Activated naive CD8-positive, alpha-beta T cell treated with anti-CD3 and anti-CD28 coated beads for 36 hours (primary cell): ENCODE results near the gene TAC3. TPM values are rescaled to one million over a fixed set of nuclear protein-coding genes. Genes with fewer than 3 reads are reported as not detected.
A peak's percentile ranks its signal among the peaks of the same experiment; 100 is the strongest.
"Not testable (repeated sequence)": the region's sequence is repeated elsewhere in the genome, so short reads cannot be mapped to it uniquely, and the experiment has no call there.

Experiments
- DNase-seq: peaks from one replicate; pipeline ENCODE4 v3.0.0; 2021
- H3K27ac Mint-ChIP-seq: one replicate; pipeline ENCODE4 v1.8.0; 2022; ENCODE audit warnings: mild to moderate bottlenecking, moderate library complexity, mixed read lengths
- H3K27me3 Mint-ChIP-seq: one replicate; pipeline ENCODE4 v1.8.0; 2022; ENCODE audit warnings: mild to moderate bottlenecking, mixed read lengths
- H3K36me3 Mint-ChIP-seq: one replicate; pipeline ENCODE4 v1.8.0; 2021; ENCODE audit warnings: mild to moderate bottlenecking, mixed read lengths
- H3K4me1 Mint-ChIP-seq: one replicate; pipeline ENCODE4 v1.8.0; 2021; ENCODE audit warnings: mixed read lengths
- H3K4me3 Mint-ChIP-seq: one replicate; pipeline ENCODE4 v1.8.0; 2022; ENCODE audit warnings: mild to moderate bottlenecking, moderate library complexity, mixed read lengths
- H3K9me3 Mint-ChIP-seq: one replicate; pipeline ENCODE4 v1.8.0; 2022; ENCODE audit warnings: mixed read lengths
- total RNA-seq, 2 experiments: library from RNA; stranded (reverse); gene quantifications; one replicate each; pipeline ENCODE4 v1.2.3, GENCODE V29; 2021

Gene TAC3
- total RNA-seq, 2 experiments from 2014 or later, result 0.31 to 0.32 TPM

DNA sequence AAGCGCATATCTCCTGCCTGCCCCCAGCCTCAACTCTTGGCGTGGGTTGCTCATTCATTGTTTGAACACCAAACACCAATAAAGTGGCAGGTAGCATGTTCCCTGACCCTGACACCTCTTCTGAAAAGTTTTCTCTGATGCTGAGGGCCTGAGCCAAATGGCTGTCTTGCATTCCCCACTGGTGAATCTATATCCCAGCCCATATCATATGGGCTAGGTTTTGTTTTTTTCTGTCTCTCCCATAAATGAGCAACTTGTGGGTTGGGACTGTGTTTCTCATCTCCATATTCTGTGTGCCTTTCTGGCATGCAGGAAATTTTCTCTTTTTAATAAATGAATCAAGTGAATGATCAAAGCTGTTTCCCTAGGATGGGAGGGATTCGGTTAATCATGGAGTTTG is 28.6 kb upstream of the TAC3 start:
- H3K4me1 Mint-ChIP-seq, result peaks cover 30% of the 10 kb centered on the region
- no peak overlapping the region for H3K4me3 Mint-ChIP-seq
- no peaks in the 10 kb centered on the region for H3K9me3 Mint-ChIP-seq
- H3K27me3 Mint-ChIP-seq, result peaks cover 3% of the 10 kb centered on the region
- H3K36me3 Mint-ChIP-seq, result peaks cover 1% of the 10 kb centered on the region
- DNase-seq, result no peak
- H3K27ac Mint-ChIP-seq, result no peak overlapping the region

DNA sequence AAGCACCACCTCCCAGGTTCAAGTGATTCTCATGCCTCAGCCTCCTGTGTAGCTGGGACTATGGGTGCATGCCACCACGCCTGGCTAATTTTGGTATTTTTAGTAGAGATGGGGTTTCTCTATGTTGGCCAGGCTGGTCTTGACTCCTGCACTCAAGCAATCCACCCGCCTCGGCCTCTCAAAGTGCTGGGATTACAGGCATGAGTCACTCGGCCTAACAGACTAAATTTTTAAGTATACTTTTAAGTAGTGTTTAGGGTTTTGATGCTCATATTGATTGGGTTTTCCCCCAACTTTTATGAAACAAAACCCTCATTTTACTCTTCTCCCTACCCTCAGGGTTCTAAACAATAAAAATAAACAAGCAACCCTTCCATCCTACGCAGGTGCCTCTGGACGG is 28.1 kb upstream of the TAC3 start:
- Mint-ChIP-seq H3K4me3 (no peak overlapping the region), H3K36me3 (peaks cover 1% of the 10 kb centered on the region), H3K9me3 (no peaks in the 10 kb centered on the region), H3K27me3 (peaks cover 3% of the 10 kb centered on the region), H3K27ac (no peak overlapping the region), H3K4me1 (peaks cover 30% of the 10 kb centered on the region)
- DNase-seq, result no peak

DNA sequence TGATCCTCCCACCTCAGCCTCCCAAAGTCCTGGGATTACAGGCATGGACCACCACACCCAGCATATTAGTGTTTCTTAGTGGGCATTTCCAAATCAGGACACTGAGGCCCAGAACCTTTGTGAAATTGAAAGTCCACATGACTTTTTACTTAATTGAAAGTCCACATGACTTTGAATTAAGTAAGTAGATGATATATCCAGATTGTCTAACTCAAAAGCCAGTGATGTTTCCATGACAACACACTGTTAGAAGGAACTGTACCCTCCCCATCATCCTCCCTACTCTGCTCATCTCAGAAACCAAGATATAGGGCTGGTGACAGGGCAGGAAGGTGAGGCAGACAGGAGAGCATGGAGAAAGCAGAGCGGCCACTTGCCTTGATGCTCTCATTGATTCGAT is 26.4 kb upstream of the TAC3 start:
- DNase-seq, result no peak
- Mint-ChIP-seq H3K9me3 (no peaks in the 10 kb centered on the region), H3K27me3 (peaks cover 3% of the 10 kb centered on the region), H3K27ac (no peak overlapping the region), H3K4me1 (peaks cover 16% of the 10 kb centered on the region), H3K36me3 (peaks cover 1% of the 10 kb centered on the region), H3K4me3 (no peak overlapping the region)

DNA sequence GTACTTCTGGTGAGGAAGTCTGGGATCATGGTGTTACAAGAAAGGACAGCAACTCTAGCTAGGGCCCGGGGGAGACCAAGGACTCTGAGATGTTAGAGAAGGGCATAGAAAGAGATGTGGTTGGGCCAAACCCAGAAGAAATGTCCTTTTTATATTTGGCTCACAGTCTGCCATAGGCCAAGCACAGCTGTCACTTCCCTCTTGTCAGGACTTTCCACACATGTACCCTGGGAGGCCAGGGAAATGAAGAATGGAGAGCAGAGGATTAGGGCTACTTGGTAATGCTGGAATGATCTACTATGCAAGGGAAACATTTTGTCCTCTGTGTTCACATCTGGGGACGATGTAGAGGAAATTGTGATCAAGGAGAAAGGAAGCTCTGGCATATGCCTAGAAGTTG is 24.4 kb upstream of the TAC3 start:
- H3K4me3 Mint-ChIP-seq, result no peak overlapping the region
- no peak overlapping the region for H3K27ac Mint-ChIP-seq
- no peak for DNase-seq
- H3K4me1 Mint-ChIP-seq, result peaks cover 5% of the 10 kb centered on the region
- no peaks in the 10 kb centered on the region for H3K9me3 Mint-ChIP-seq
- H3K36me3 Mint-ChIP-seq, result no peaks in the 10 kb centered on the region
- peaks cover 3% of the 10 kb centered on the region for H3K27me3 Mint-ChIP-seq

DNA sequence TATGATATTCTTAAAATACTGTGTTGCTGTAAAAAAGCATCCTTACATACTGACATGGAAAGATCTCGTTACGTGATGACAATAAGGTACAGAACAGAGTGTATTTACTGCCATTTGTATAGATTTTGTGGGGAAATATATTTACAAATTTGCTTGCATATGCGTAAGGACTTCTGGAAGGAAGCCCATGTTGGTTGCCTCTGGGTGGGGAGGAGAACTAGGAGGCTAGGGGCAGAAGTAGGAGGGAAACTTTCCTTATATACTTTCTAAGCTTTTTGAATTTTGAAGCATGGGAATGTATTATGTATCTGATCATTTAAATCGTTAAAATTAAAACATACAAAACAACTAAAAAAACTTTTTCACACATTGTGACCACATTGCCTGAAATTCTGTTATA is 23.9 kb upstream of the TAC3 start:
- Mint-ChIP-seq H3K27me3 (peaks cover 3% of the 10 kb centered on the region), H3K27ac (no peak overlapping the region), H3K9me3 (no peaks in the 10 kb centered on the region), H3K36me3 (no peaks in the 10 kb centered on the region), H3K4me1 (peaks cover 2% of the 10 kb centered on the region), H3K4me3 (no peak overlapping the region)
- DNase-seq, result no peak

DNA sequence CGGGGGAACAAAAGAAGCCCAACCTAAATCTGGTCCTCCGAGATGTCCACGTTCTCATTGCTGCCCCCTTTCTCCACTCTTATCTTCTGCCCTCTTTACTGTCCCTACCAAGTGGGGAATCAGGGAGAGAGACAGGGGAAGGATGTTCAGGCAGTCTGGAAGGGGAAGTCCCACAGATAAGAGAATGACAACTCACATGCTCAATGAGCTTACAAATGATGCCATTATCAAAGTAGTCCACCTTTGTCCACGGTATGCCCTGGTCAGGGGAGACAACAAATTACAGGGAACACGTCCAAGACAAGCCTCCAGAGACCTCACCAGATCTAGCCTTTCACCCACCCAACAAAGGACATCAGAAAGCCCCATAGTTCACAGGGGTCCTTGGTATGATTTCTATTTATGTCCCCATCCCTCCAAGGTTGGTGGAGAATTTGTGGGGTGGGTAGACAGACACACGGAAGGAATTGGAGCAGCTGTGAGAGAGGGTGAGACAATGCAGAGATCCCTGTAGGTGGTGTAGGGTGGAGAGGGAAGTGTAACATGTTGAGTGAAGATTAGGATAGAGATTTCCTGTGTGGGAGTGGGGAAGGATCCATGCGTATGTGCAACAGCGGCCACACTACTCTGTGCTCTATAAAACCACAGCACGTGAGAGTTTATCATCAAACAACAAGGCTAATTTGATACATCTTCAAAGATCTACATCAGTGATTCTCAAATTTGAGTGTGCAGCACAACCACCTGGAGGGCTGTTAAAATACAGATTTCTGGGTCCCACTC is 22.9 kb upstream of the TAC3 start:
- no peaks in the 10 kb centered on the region for H3K9me3 Mint-ChIP-seq
- H3K27ac Mint-ChIP-seq, result no peak overlapping the region
- no peak for DNase-seq
- H3K36me3 Mint-ChIP-seq, result no peaks in the 10 kb centered on the region
- H3K27me3 Mint-ChIP-seq, result peaks cover 3% of the 10 kb centered on the region
- no peak overlapping the region for H3K4me3 Mint-ChIP-seq
- H3K4me1 Mint-ChIP-seq, result no peaks in the 10 kb centered on the region

DNA sequence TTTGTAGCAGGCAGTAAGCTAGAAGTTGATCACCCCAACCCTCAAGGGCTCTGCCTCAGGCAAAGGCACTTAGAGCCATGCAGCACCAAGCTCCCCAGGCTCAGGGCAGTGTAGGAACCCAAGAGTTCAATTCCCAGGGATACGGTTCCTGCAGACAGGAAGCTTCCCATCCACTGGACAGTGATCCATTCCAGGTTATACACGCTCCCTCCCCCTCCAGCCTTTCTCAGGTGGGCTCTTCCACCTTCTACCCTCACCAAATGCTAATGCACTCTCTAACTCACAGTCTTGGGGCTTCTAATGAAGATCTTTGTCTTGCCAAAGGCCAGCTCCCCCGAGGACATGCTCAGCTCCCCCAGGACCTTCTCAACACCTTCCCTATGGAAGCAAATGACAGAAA is 20.9 kb upstream of the TAC3 start:
- Mint-ChIP-seq H3K27me3 (peaks cover 3% of the 10 kb centered on the region), H3K4me3 (no peak overlapping the region), H3K4me1 (no peaks in the 10 kb centered on the region), H3K9me3 (no peaks in the 10 kb centered on the region), H3K27ac (no peak overlapping the region), H3K36me3 (no peaks in the 10 kb centered on the region)
- no peak for DNase-seq

DNA sequence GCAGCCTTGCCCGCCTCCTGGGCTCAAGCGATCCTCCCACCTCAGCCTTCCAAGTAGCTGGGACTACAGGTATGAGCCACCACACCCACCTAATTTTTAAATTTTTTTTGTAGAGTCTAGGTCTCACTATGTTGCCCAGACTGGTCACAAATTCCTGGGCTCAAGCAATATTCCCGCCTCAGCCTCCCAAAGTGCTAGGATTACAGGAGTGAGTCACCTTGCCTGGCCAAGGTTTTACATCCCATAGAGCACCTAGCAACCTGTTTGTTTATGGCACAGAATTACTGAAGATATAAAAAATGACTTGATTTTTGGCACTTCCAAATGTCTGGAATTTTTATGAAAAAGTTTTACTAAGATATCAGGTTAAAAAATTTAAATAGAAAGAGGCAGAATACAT is 17.1 kb upstream of the TAC3 start:
- Mint-ChIP-seq H3K27me3 (no peaks in the 10 kb centered on the region), H3K4me3 (no peak overlapping the region), H3K9me3 (no peaks in the 10 kb centered on the region), H3K27ac (no peak overlapping the region), H3K36me3 (no peaks in the 10 kb centered on the region), H3K4me1 (peaks cover 15% of the 10 kb centered on the region)
- no peak for DNase-seq

DNA sequence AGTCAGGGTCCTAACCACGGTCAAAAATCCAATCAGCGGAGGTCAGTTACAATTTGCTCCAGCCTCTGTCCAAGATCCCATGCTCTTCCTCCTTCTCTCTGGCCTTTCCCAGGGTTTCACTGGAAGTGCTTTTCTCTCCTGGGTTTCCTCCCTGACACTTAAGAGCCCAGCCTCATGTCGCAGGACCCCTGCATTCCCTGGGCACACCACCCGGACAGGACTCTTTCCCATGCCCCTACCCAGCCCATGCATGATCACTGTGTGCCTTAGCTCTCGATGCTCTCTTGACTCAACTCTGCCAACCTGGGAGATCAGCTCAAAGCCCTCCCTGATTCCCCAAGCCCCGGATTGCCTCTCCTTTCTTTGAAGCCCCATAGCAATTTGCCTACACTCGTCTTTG is 15.5 kb upstream of the TAC3 start:
- Mint-ChIP-seq H3K9me3 (no peaks in the 10 kb centered on the region), H3K4me1 (peaks cover 29% of the 10 kb centered on the region), H3K27ac (no peak overlapping the region), H3K27me3 (no peaks in the 10 kb centered on the region), H3K4me3 (no peak overlapping the region), H3K36me3 (no peaks in the 10 kb centered on the region)
- no peak for DNase-seq

DNA sequence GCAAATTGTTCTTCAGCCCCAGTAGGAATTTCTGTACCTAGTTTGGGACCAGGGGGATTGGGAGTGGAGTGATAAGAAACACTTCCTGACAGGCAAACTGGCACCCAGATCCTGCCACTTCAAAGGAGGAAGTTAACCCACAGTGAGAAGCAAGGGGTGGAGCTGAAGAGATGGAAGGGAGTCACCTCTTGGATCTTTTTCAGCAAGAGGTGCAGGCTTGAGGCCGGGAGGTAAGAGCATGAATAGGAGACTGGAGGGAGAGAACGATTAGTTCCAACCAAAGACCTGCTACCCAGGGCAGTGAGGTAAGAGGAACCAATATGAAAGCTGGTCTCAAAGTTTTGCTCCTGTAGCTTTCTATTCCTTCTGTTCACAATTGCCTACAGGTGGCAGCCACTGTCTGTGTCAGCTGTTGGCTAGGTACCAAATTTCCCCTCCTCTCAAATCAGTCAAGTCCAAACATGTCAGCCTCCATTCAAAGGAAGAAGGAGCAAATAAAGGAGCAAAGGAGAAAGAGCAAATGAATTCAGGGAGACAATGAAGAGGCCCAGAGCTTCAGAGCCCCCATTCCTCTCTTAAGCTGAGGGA is 14.9 kb upstream of the TAC3 start:
- no peak overlapping the region for H3K27ac Mint-ChIP-seq

DNA sequence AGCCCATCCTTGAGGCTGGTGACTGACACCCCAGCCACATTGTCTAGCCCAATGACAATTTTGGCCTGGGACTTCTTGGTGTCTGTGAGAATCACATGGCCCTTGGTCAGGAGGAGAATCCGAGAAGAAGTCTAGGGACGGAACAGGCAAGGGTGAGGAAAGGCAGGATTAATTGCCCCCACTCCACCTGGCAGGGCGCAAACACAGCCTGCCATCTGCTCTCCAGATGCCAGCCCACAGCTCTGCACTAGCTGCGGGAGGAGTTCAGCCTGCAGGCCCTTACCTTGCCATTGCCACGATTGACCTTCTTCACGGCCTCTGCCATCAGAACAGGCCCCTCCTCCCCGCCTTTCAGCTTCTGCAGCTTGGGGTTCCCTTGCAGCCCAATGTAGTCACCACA is 13.1 kb upstream of the TAC3 start:
- no peaks in the 10 kb centered on the region for H3K27me3 Mint-ChIP-seq
- H3K4me3 Mint-ChIP-seq, result no peak overlapping the region
- H3K4me1 Mint-ChIP-seq, result peaks cover 35% of the 10 kb centered on the region
- no peak for DNase-seq
- H3K27ac Mint-ChIP-seq, result no peak overlapping the region
- no peaks in the 10 kb centered on the region for H3K9me3 Mint-ChIP-seq
- H3K36me3 Mint-ChIP-seq, result no peaks in the 10 kb centered on the region

More for the DNA sequence above, 14.9 kb upstream of the TAC3 start:
- Mint-ChIP-seq H3K9me3 (no peaks in the 10 kb centered on the region), H3K4me1 (peaks cover 33% of the 10 kb centered on the region), H3K27me3 (no peaks in the 10 kb centered on the region), H3K4me3 (no peak overlapping the region), H3K36me3 (no peaks in the 10 kb centered on the region)
- no peak for DNase-seq

DNA sequence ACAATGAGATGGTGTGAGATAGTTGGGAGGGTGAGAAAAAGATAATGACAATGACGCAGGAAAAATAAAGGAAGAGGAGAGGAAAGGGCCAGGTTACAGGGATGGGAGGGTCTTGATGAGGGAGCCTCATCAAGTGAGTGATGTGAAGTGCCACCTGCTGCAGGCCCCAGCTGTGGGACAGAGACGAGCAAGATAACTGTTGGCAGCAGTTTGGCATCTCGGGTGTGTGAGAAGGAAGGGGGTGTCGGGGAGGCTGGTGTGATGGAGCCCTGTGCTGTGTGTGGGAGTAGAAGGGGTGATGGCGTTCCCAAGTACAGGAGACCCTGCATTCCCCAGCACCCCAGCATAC is 11.4 kb upstream of the TAC3 start:
- no peaks in the 10 kb centered on the region for H3K9me3 Mint-ChIP-seq
- no peak overlapping the region for H3K4me3 Mint-ChIP-seq
- no peaks in the 10 kb centered on the region for H3K36me3 Mint-ChIP-seq
- no peak for DNase-seq
- H3K27me3 Mint-ChIP-seq, result no peaks in the 10 kb centered on the region
- peak overlapping the region; percentile 81 for H3K27ac Mint-ChIP-seq
- H3K4me1 Mint-ChIP-seq, result peaks cover 35% of the 10 kb centered on the region

DNA sequence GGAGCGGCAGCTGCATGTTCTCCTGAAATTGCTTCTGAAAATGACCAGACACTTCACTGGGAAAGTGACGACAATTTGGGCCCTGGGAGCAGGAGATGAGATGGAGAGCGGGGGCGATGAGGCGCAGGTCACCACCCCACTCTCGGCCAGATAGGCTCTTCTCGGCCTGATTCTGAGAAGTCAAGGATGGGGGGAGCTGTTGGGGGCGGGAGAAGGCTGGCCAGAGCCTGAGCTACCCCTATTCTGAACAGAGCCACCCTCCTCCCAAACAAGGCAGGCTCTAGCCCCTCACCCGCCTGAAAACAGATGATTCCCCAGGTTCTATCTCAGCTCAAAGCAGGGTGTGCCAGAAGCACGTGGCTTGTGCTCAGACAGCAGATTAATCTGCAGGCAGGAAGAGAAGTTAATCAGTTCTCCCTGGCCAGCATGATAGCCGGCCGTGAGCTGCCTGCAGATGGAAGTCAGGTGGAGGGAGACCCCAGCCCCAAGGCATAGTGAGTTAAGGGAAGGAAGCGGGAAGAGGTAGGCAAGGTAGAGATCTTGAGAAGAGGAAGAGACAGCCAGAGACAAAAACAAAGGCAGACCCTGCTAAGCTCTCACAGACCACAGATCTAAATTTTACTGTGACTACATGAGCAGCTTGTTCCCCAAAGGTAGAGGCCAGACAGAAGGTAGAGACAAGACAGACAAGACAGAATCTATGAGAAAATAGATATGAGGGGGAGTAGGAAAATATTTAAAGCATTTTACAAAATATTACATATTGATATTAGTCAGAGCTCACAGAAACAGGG is 10.9 kb upstream of the TAC3 start:
- peaks cover 35% of the 10 kb centered on the region for H3K4me1 Mint-ChIP-seq
- no peaks in the 10 kb centered on the region for H3K27me3 Mint-ChIP-seq
- H3K4me3 Mint-ChIP-seq, result peak overlapping the region; percentile 19
- H3K36me3 Mint-ChIP-seq, result no peaks in the 10 kb centered on the region
- DNase-seq, result no peak
- peak overlapping the region; percentile 81 for H3K27ac Mint-ChIP-seq
- H3K9me3 Mint-ChIP-seq, result no peaks in the 10 kb centered on the region

DNA sequence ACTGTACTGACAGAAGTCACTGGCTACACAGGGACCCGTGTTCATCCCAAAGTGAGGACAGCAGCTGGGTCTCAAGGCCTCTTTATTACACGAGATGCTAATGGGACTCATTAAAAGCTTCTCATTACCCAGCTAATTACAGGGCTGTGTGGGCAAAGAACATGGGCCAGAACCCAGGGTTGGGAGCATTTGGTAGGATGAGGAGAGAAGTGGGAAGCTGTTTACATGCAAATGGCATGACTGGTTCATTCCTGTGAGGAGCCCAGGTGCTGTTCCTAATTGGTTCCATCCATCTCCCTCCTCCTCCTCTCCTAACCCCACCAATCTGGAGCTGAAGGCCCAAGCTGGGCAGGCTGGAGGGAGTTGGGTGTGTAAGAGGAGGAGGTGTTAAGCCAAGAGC is 8.9 kb upstream of the TAC3 start:
- Mint-ChIP-seq H3K4me3 (no peak overlapping the region), H3K27ac (no peak overlapping the region), H3K27me3 (no peaks in the 10 kb centered on the region), H3K4me1 (peaks cover 24% of the 10 kb centered on the region), H3K36me3 (no peaks in the 10 kb centered on the region), H3K9me3 (no peaks in the 10 kb centered on the region)
- DNase-seq, result no peak

DNA sequence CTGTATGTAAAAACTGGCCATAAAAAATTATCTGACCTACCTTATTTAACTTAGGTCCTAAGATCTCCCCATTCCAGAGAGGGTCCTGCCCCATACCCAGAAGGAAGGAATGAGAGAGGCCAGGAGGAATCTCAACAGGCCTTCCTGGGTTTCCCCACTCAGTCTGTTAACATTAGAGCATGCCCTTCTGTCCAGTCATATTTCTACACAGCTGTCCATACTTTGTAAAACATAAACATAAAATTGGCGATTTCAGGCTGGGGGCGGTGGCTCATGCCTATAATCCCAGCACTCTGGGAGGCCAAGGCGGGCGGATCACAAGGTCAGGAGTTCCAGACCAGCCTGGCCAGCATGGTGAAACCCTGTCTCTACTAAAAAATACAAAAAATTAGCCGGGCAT is 6.0 kb upstream of the TAC3 start:
- H3K36me3 Mint-ChIP-seq, H3K9me3 Mint-ChIP-seq, H3K4me3 Mint-ChIP-seq, H3K27me3 Mint-ChIP-seq, H3K27ac Mint-ChIP-seq, DNase-seq: not testable (repeated sequence)
- peaks cover 24% of the 10 kb centered on the region for H3K4me1 Mint-ChIP-seq
